Neural cell (in vitro differentiated cells): ENCODE measurements around the gene PFKFB3. TPM values are rescaled to one million over a fixed set of nuclear protein-coding genes. Genes with fewer than 3 reads are reported as not detected.

Experiments used
- H2AFZ ChIP-seq: fragments of 200-600, 300-800 bp; sonication (generic), shearing (Covaris generic); 2 replicates; pipeline ENCODE4 v1.6.0; 2014; ENCODE audit warnings: low read depth, mild to moderate bottlenecking, antibody characterized with exemption, low read length, moderate library complexity
- H3F3A ChIP-seq: fragments of 200-600 bp; shearing (Covaris generic); 2 replicates; pipeline ENCODE4 v1.6.1; 2016; ENCODE audit warnings: mild to moderate bottlenecking, moderate library complexity, mixed read lengths, antibody characterized with exemption, low read length; ENCODE audit not compliant: insufficient read depth, poor library complexity, severe bottlenecking
- H3K27ac ChIP-seq: fragments of 200-600, 300-800 bp; sonication (generic), shearing (Covaris generic); 2 replicates; pipeline ENCODE4 v1.5.1; 2014; ENCODE audit warnings: mild to moderate bottlenecking, low read length, moderate library complexity
- H3K27me3 ChIP-seq: fragments of 300-800, 200-600 bp; sonication (generic), shearing (Covaris generic); 2 replicates; pipeline ENCODE4 v1.6.0; 2014; ENCODE audit warnings: mild to moderate bottlenecking, low read depth, low read length, moderate library complexity; ENCODE audit not compliant: insufficient read depth
- H3K36me3 ChIP-seq: fragments of 300-800, 200-600 bp; sonication (generic), shearing (Covaris generic); 2 replicates; pipeline ENCODE4 v1.5.1; 2014; ENCODE audit warnings: mild to moderate bottlenecking, antibody characterized with exemption, low read length, moderate library complexity; ENCODE audit not compliant: insufficient read depth
- H3K4me2 ChIP-seq: fragments of 300-800, 200-600 bp; sonication (generic), shearing (Covaris generic); 2 replicates; pipeline ENCODE4 v1.6.0; 2014; ENCODE audit warnings: mild to moderate bottlenecking, low read length
- H3K4me3 ChIP-seq: fragments of 300-800, 200-600 bp; sonication (generic), shearing (Covaris generic); 2 replicates; pipeline ENCODE4 v1.5.1; 2014; ENCODE audit warnings: mild to moderate bottlenecking, low read length, moderate library complexity
- H3K79me2 ChIP-seq: fragments of 200-600 bp; shearing (Covaris generic); replicated peaks from 2 replicates; pipeline ENCODE4 v1.6.0; 2014; ENCODE audit warnings: mild to moderate bottlenecking, low read length, moderate library complexity; ENCODE audit not compliant: insufficient read depth
- H3K9ac ChIP-seq: fragments of 300-800, 200-600 bp; sonication (generic), shearing (Covaris generic); 2 replicates; pipeline ENCODE4 v1.6.1; 2016; ENCODE audit warnings: mild to moderate bottlenecking, low read length, mixed read lengths
- H3K9me2 ChIP-seq: fragments of 200-600 bp; shearing (Covaris generic); 2 replicates; pipeline ENCODE4 v1.6.1; 2016; ENCODE audit warnings: mild to moderate bottlenecking, low read length, mixed read lengths; ENCODE audit not compliant: insufficient read depth
- H3K9me3 ChIP-seq: fragments of 200-600, 300-800 bp; sonication (generic), shearing (Covaris generic); 2 replicates; pipeline ENCODE4 v1.6.1; 2016; ENCODE audit warnings: mild to moderate bottlenecking, mixed run types, low read length, moderate library complexity, mixed read lengths
- H4K20me1 ChIP-seq: fragments of 200-600 bp; shearing (Covaris generic); 2 replicates; pipeline ENCODE4 v1.6.1; 2016; ENCODE audit warnings: mild to moderate bottlenecking, mixed run types; ENCODE audit not compliant: insufficient read depth
- EP300 ChIP-seq: fragments of 450-650 bp; conservative IDR thresholded peaks from 2 replicates; pipeline ENCODE4 v1.6.1; 2014; ENCODE audit warnings: antibody characterized with exemption, mild to moderate bottlenecking, moderate library complexity; ENCODE audit not compliant: poor library complexity, severe bottlenecking
- EZH2 ChIP-seq: fragments of 200-600, 300-800 bp; shearing (Covaris generic), sonication (generic); IDR thresholded peaks from 2 replicates; pipeline ENCODE4 v1.6.1; 2014; ENCODE audit warnings: antibody characterized with exemption, low read length, borderline replicate concordance, mild to moderate bottlenecking; ENCODE audit not compliant: insufficient read depth, poor library complexity, severe bottlenecking
- MXI1 ChIP-seq: fragments of 450-650 bp; conservative IDR thresholded peaks from 2 replicates; pipeline ENCODE4 v1.6.1; 2014; ENCODE audit warnings: antibody characterized with exemption, mild to moderate bottlenecking; ENCODE audit not compliant: poor library complexity, severe bottlenecking
- RAD21 ChIP-seq: fragments of 450-650 bp; conservative IDR thresholded peaks from 2 replicates; pipeline ENCODE4 v1.6.1; 2014; ENCODE audit warnings: antibody characterized with exemption, mild to moderate bottlenecking, moderate library complexity
- SMC3 ChIP-seq: fragments of 450-650 bp; conservative IDR thresholded peaks from 2 replicates; pipeline ENCODE4 v1.6.1; 2014; ENCODE audit warnings: antibody characterized with exemption, mild to moderate bottlenecking, moderate library complexity; ENCODE audit not compliant: poor library complexity
- TAF1 ChIP-seq: IDR thresholded peaks from 2 replicates; pipeline ENCODE4 v1.6.1; 2012; ENCODE audit warnings: low read depth
- polyA plus RNA-seq: library from polyadenylated mRNA; depleted of rRNA; stranded (reverse); fragments of >200 nt; gene quantifications from 2 replicates; pipeline ENCODE4 v1.2.3, GENCODE V29; 2014
- TF ChIP-seq, protein P1 (sequence below): fragments of 450-650 bp; IDR thresholded peaks from 2 replicates; pipeline ENCODE4 v1.5.1; 2014; ENCODE audit warnings: antibody characterized with exemption, mild to moderate bottlenecking, moderate library complexity; ENCODE audit not compliant: poor library complexity, severe bottlenecking
- TF ChIP-seq, protein P2 (sequence below): IDR thresholded peaks from 2 replicates; pipeline ENCODE4 v1.6.1; 2012; ENCODE audit warnings: borderline replicate concordance

The PFKFB3 gene
- polyA plus RNA-seq, 1 donor from 2014 or later = 33.4 TPM

DNA sequence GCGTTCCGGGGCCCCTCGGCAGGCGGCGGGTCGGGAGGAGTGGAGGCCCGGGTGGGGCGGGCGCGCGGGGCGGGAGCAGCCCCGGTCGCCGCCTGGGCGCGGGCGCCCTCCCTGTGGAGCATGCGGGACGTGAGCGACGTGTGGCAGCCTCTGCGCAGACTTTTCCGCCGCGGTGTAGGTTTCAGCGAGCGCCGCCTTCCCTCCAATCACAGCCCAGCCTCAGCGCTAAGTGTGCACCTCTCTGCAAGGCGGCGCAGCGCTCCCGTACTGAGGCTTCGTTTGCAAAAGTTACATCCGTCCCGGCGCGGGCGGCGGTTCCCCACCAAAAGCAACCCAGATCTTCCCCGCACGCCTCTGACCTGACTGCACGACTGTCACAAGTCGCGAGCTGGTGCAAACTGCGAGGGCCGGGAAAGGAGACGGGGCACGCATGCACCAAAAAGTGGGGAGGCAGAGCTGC, 1.2 kb upstream of the PFKFB3 start:
- Histone ChIP-seq H3K9me2 (no peaks in the 10 kb centered on the region), H3K9me3 (no peaks in the 10 kb centered on the region), H3K27ac (no peak overlapping the region), H3K9ac (no peak overlapping the region), H4K20me1 (no peaks in the 10 kb centered on the region), H3K4me3 (peak overlapping the region; percentile 96), H3K4me2 (peak overlapping the region; percentile 88), H2AFZ (no peak overlapping the region), H3K27me3 (peaks cover 15% of the 10 kb centered on the region), H3F3A (peaks cover 2% of the 10 kb centered on the region), H3K79me2 (peaks cover 22% of the 10 kb centered on the region), H3K36me3 (no peaks in the 10 kb centered on the region)
- no peak for TF ChIP-seq SMC3
- peak; percentile 67 for TF ChIP-seq MXI1

DNA sequence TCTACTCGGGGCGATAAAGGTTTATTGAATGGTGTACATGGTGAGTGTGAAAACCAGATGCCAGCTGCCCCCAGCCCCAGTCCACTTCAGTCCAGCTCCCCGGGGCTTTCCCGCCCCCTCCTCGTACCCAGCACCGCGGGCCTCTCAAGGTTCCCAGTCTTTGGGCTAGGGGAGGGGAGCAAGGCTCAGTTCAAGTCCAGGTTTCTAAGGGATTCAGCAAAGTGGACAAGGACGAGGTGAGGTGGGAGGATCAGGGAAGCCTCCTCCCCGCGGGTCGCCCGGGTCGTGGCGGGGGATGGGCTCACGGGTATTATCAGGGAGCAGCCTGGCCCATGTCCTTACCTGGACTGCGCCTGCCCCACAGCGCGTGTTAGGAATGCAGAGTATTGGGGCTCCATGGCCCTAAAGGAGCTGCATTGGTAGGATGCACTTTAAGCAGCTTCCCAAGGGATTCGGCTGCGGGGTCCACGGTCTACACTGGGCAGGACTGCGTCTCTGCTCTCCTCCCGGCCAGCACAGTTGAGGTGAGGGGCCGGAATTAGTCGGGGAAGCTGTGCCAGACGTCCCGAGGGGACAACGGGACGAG, 541 bp upstream of the PFKFB3 start:
- Histone ChIP-seq H4K20me1 (no peaks in the 10 kb centered on the region), H3K9ac (peak overlapping the region; percentile 95), H3F3A (peaks cover 2% of the 10 kb centered on the region), H3K9me2 (no peaks in the 10 kb centered on the region), H3K27me3 (peaks cover 15% of the 10 kb centered on the region), H3K9me3 (no peaks in the 10 kb centered on the region), H2AFZ (no peak overlapping the region), H3K79me2 (peaks cover 22% of the 10 kb centered on the region), H3K36me3 (no peaks in the 10 kb centered on the region), H3K4me2 (peak overlapping the region; percentile 88), H3K4me3 (peak overlapping the region; percentile 96), H3K27ac (no peak overlapping the region)
- TF ChIP-seq EP300 (no peak), RAD21 (no peak), EZH2 (no peak)
- TF ChIP-seq, protein P1, sequence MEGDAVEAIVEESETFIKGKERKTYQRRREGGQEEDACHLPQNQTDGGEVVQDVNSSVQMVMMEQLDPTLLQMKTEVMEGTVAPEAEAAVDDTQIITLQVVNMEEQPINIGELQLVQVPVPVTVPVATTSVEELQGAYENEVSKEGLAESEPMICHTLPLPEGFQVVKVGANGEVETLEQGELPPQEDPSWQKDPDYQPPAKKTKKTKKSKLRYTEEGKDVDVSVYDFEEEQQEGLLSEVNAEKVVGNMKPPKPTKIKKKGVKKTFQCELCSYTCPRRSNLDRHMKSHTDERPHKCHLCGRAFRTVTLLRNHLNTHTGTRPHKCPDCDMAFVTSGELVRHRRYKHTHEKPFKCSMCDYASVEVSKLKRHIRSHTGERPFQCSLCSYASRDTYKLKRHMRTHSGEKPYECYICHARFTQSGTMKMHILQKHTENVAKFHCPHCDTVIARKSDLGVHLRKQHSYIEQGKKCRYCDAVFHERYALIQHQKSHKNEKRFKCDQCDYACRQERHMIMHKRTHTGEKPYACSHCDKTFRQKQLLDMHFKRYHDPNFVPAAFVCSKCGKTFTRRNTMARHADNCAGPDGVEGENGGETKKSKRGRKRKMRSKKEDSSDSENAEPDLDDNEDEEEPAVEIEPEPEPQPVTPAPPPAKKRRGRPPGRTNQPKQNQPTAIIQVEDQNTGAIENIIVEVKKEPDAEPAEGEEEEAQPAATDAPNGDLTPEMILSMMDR = no peak

DNA sequence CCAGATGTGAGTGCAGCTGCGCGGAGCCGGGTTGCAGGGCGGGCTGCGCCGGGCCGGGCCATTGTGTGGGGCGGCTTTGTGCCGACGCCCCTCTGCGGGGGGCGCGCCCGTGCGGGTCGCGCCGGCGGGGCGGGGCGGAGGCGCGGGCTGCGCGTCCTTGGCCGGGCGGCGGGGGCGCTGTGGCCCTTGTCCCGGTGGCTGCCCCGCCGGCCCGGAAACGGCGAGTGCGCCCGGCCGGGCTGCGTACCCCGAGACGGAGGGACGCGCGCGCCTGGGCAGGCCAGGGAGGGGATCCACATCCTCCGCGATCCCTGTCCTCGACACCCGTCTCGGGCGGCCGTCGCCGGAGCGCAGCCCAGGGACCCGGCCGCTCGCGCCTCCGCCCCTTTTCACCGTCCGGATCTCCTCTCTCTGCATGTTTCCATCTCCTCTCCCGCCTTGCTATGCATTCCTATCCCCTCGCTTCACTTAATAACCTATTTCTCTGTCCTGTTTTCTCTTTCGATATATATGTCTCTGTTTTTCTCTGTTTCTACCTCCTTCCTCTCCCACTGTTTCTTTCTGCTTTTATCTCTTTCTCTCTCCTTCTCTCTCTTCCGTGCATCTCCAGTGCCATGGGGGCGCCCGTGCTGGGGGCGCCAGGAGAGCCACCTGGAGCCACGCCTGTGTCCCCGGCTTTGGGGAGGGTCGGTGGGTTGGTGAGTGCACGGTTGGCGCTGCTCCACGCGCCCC, 765 bp downstream of the PFKFB3 start:
- Histone ChIP-seq H4K20me1 (no peaks in the 10 kb centered on the region), H3K79me2 (peaks cover 31% of the 10 kb centered on the region), H3K9ac (peak overlapping the region; percentile 95), H2AFZ (peak overlapping the region; percentile 88), H3K27ac (peak overlapping the region; percentile 81), H3F3A (peaks cover 2% of the 10 kb centered on the region), H3K9me3 (no peaks in the 10 kb centered on the region), H3K27me3 (peaks cover 15% of the 10 kb centered on the region), H3K36me3 (no peaks in the 10 kb centered on the region), H3K4me3 (peak overlapping the region; percentile 96), H3K4me2 (peak overlapping the region; percentile 72), H3K9me2 (no peaks in the 10 kb centered on the region)
- TF ChIP-seq, protein P1 = peak; percentile 64
- TF ChIP-seq, protein P2, sequence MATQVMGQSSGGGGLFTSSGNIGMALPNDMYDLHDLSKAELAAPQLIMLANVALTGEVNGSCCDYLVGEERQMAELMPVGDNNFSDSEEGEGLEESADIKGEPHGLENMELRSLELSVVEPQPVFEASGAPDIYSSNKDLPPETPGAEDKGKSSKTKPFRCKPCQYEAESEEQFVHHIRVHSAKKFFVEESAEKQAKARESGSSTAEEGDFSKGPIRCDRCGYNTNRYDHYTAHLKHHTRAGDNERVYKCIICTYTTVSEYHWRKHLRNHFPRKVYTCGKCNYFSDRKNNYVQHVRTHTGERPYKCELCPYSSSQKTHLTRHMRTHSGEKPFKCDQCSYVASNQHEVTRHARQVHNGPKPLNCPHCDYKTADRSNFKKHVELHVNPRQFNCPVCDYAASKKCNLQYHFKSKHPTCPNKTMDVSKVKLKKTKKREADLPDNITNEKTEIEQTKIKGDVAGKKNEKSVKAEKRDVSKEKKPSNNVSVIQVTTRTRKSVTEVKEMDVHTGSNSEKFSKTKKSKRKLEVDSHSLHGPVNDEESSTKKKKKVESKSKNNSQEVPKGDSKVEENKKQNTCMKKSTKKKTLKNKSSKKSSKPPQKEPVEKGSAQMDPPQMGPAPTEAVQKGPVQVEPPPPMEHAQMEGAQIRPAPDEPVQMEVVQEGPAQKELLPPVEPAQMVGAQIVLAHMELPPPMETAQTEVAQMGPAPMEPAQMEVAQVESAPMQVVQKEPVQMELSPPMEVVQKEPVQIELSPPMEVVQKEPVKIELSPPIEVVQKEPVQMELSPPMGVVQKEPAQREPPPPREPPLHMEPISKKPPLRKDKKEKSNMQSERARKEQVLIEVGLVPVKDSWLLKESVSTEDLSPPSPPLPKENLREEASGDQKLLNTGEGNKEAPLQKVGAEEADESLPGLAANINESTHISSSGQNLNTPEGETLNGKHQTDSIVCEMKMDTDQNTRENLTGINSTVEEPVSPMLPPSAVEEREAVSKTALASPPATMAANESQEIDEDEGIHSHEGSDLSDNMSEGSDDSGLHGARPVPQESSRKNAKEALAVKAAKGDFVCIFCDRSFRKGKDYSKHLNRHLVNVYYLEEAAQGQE = no peak
- TF ChIP-seq MXI1 (peak; percentile 47), TAF1 (no peak), SMC3 (no peak), RAD21 (no peak)
